GM12801 (cell line): Measurements from ENCODE around the gene USP6NL.

Source experiments
- TF ChIP-seq, protein P1 (sequence below): IDR thresholded peaks from one replicate; pipeline ENCODE4 v1.5.1; 2011; ENCODE audit warnings: control low read depth; ENCODE audit not compliant: insufficient read length; ENCODE audit errors: extremely low read depth

The USP6NL gene

GRCh38 chr10:11522821-11523245 is 88.6 kb downstream of the USP6NL start:
- TF ChIP-seq, protein P1, sequence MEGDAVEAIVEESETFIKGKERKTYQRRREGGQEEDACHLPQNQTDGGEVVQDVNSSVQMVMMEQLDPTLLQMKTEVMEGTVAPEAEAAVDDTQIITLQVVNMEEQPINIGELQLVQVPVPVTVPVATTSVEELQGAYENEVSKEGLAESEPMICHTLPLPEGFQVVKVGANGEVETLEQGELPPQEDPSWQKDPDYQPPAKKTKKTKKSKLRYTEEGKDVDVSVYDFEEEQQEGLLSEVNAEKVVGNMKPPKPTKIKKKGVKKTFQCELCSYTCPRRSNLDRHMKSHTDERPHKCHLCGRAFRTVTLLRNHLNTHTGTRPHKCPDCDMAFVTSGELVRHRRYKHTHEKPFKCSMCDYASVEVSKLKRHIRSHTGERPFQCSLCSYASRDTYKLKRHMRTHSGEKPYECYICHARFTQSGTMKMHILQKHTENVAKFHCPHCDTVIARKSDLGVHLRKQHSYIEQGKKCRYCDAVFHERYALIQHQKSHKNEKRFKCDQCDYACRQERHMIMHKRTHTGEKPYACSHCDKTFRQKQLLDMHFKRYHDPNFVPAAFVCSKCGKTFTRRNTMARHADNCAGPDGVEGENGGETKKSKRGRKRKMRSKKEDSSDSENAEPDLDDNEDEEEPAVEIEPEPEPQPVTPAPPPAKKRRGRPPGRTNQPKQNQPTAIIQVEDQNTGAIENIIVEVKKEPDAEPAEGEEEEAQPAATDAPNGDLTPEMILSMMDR = no peak

- TF ChIP-seq, protein P1 = no peak
Observed at GRCh38 chr10:11521860-11522259, 89.6 kb downstream of the USP6NL start.

DNA sequence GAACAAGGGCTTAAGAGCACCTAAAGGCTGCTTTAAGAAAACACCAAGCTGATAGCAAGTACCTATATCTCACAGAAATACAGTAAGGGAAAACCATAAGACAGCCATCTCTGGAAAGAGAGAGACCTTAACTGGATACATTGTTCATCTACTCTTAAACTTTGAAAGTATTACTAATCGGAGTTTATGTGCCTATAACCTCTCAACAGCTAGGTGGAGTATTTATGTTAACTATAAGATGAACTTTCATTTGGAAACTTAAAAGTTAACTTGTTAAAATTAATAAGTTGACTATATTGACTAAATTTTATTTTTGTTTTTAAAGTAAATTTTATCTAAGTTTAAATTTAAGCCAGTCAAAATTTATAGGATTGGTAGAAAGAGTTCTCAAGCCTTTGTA is 90.6 kb downstream of the USP6NL start:
- TF ChIP-seq, protein P1 = no peak

DNA sequence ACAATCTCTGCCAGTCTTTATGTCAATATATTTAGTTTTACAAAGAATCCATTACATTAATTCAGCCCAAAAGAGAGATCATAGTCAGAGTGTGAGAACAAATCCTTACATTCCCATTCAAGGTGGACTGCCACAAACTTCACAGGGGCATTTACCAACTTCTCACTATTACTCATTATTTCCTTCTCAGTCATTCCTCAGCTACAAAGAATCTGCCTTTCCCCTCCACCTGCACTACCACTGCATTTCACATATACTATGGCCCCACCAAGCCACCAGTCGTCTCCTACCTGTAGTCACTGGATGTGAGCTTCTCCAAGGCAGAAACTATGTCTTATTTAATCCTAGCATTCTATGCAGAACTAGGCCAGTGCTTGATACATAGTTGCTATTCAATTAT is 94.3 kb downstream of the USP6NL start:
- TF ChIP-seq, protein P1 = no peak

DNA sequence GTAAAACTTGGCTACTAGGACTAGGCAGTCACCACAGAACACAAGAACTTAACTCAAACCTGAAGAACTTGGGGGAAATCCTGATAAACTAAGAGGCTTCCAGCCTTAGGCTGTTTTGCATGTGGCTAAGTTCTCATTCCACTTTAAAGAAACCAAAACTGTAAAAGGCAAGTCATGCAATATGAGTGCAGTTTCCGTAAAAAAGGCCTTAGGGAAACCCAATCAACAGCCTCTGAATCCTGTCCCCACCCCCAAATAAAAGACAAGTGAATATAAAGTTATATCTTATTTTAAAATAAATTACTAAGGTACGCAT is 95.1 kb downstream of the USP6NL start:
- TF ChIP-seq, protein P1 = no peak

- TF ChIP-seq, protein P1 = peak; percentile 68
Observed at GRCh38 chr10:11515596-11516430, 95.6 kb downstream of the USP6NL start.

DNA sequence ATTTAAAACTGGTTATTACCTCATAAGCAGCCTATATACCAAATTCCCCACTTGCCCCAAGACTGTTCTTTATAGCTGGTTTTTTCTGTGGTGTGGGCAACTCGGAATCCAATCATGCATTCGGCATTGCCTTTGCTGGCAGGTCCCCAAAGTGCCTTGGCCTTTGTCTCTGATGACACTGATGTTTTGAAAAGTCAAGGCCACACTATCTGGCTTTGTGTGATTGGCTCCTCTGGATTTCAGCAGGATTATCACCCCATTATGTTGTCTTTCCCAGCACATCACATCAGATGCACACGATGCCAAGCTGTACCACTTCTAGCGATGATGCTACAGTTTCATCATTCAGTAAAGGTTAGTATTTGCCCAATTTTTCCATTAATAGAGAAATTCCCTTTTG is 97.7 kb downstream of the USP6NL start:
- TF ChIP-seq, protein P1 = no peak
